HG02798 (cell line): ENCODE measurements around the gene SMYD5.

Experiments used
- ATAC-seq: cut with Tn5 transposase; IDR thresholded peaks from one replicate; pipeline ENCODE4 v1.9.1; 2021; ENCODE audit warnings: mild to moderate bottlenecking; ENCODE audit not compliant: unreplicated experiment, poor library complexity

Gene SMYD5

DNA sequence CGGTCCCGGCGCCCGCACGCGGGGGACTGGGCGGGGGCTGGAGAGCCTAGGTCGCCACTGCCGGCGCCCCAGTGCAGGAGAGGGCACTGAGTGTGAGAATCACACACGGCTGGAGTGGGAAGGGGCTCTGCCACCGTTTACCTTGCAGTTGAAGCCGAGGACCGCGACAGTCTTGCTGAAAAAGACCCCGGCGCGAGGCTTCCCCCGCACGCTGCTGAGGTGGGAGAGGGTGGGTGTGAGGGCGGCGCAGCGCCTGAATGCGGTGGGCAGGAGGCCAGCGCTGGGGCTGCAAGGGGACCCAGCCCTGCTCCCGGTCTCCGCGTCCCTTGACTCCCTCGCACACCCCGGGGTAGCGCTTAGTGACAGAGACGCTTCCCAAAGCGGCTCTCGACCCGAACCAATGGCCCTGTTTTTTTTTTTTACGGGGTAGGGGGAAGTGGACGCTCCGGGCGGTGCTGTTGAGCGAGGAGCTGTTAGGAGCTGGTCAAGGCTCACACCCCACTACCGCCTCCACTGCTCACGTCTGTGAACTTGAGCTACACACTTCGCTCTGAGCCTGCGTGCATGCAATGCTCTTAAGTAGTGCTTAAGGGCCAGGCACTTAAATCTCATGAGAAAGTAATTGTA is 10.9 kb upstream of the SMYD5 start:
- no peak for ATAC-seq

- ATAC-seq, result no peak
Measured at GRCh38 chr2:73205611-73206010, 8.4 kb upstream of the SMYD5 start.

GRCh38 chr2:73208258-73208657 is 5.8 kb upstream of the SMYD5 start:
- ATAC-seq, result no peak

DNA sequence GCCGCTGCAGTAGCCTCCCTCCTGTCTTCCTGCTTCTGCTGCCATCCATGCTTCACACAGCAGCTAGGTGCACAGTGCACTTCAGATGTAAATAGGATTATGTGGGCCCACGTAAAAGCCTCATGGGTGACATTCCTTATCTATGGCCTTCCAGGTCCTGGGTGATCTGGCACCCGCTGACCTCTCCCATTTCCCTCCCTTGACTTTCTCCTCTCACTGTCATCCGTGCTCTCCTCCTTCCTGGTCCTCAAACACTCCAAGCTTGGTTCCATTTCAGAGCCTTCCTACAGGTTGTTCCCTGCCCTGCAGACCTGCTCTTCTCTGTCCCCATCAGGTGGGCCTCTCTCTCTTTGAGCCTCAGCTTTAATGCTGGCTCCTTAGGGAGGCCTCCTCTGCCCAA is 4.0 kb upstream of the SMYD5 start:
- no peak for ATAC-seq

DNA sequence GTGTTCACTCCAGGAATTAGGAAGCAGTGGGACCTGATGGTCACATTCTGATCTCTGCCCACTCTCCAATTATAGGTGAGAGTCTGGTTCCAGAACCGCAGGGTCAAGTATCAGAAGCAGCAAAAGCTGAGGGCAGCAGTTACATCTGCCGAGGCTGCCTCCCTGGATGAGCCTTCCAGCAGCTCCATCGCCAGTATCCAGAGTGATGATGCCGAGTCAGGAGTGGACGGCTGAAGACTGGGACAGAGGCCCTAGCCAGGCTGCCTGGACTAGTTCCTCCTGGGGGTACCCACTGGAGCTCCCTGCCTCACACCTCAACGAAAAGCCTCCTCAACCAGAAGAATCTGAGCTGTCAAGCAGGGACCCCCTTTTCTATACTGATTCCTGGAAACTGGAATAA is 3.3 kb upstream of the SMYD5 start:
- ATAC-seq, result no peak

GRCh38 chr2:73212098-73212447 is 2.0 kb upstream of the SMYD5 start:
- no peak for ATAC-seq

DNA sequence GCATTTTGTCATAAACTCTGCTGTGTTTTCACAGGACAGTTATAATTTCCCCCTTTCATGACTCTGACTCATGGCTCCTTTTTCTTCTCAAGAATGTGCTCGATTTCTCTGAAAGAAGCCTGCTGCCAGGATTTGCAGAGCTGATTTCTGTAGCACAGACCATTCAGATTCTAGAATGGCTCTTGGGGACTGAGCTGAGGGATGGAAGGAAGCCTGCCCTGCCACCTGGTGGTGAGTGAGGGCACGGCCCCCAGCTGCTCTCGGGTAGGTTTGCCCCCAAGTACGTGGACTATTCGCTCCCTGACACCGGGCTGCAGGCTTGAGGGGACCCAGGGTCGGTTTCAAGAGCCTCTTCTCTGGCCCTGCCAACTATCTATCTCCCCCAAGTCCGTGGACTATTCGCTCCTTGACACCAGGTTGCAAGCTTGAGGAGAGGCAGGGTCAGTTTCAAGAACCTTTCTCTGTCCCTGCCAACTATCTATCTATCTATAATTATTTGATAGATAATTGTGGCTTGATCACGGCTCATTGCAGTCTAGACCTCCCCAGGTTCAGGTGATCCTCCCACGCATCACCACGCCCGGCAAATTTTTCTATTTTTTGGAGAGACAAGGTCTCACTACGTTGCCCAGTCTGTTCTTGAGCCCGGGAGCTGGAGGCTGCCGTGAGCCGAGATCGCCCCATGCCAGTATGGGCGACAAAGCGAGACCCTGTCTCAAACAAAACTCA is 1.4 kb upstream of the SMYD5 start:
- peak; percentile 73 for ATAC-seq

- ATAC-seq, result no peak
Measured at GRCh38 chr2:73215254-73215653, 1.2 kb downstream of the SMYD5 start.

GRCh38 chr2:73217160-73217559 is 3.1 kb downstream of the SMYD5 start:
- ATAC-seq, result no peak

GRCh38 chr2:73217826-73218225 is 3.8 kb downstream of the SMYD5 start:
- no peak for ATAC-seq

- ATAC-seq, result no peak
Measured at GRCh38 chr2:73218298-73218697, 4.3 kb downstream of the SMYD5 start.

- ATAC-seq, result no peak
Measured at GRCh38 chr2:73223821-73224220, 9.8 kb downstream of the SMYD5 start.

DNA sequence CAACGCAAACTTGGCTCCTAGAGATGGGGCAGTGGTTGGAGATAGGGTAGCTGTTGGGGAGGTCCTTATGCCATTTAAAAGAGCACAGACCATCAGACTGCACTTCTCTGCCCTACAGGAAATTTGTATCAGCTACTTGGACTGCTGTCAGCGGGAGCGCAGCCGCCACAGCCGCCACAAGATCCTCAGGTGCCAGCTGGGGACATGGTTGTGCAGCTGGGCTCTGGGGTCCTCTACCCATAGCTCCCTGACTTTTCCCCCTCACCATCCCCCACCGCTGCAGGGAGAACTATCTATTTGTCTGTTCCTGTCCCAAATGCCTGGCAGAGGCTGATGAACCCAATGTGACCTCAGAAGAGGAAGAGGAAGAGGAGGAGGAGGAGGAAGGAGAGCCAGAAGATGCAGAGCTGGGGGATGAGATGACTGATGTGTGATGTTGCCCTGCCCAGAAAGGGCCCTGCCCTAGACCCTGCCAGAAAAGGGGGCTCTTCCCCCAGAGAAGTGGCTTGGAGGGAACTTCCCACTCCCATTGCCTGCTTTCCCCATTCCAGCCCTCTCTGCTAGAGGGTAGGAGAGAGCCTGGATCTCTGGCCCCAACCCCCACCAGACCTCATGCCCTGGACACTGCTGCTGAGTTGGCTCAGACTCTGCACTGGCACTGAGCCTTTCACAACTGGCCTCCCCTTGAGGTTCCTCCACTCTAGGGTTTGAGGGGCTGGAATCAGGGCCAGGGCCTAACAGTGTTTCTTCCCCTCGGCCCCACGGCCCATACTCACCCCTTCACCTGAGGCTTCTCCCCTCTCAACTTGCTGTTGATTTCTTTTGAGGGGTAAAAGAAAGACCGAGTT is 11.7 kb downstream of the SMYD5 start:
- ATAC-seq, result no peak

GRCh38 chr2:73227086-73227485 is 13.0 kb downstream of the SMYD5 start:
- ATAC-seq, result no peak

GRCh38 chr2:73228631-73229030 is 14.6 kb downstream of the SMYD5 start:
- no peak for ATAC-seq

DNA sequence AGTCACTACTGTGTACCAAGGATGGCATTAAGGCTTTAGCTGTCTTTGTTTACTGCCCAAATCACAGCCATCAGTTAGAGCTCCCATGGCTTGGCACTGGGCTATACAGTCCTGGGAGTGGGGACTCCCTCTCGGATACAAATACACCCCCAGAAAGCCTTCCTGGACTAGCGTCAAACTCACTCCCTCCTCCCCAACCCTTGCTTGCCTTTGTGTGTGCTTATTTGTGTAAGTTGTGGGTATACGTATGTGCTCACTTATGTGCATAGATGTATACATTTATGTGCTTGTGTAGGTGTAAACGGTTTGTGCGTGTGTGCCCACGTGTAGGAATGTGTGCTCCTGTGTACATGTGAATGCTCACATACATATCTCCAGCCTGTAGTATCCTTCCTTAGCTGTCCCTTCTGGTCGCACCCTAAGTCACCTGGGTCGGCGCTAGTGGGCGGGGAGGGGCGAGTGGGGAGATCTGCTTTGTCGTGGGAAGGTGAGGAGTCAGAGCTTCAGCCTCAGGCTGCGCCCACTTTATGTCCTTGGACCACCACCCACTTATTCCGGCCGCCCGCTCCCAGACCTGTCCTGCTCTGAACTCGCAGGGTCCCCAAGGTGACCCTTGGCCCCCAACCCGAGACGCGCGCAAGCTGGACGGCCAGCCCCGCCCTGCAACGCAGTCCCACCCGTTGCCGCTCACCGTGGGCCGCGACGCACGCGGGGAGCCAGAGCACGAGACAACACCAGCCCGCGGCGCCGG is 18.5 kb downstream of the SMYD5 start:
- peak; percentile 3 for ATAC-seq

- peak; percentile 94 for ATAC-seq
Measured at GRCh38 chr2:73233154-73233931, 19.3 kb downstream of the SMYD5 start, which contains the start of gene PRADC1. TSS of gene PRADC1 (minus strand) at chr2:73233239. CDS start at chr2:73233160, 79 bp downstream.

DNA sequence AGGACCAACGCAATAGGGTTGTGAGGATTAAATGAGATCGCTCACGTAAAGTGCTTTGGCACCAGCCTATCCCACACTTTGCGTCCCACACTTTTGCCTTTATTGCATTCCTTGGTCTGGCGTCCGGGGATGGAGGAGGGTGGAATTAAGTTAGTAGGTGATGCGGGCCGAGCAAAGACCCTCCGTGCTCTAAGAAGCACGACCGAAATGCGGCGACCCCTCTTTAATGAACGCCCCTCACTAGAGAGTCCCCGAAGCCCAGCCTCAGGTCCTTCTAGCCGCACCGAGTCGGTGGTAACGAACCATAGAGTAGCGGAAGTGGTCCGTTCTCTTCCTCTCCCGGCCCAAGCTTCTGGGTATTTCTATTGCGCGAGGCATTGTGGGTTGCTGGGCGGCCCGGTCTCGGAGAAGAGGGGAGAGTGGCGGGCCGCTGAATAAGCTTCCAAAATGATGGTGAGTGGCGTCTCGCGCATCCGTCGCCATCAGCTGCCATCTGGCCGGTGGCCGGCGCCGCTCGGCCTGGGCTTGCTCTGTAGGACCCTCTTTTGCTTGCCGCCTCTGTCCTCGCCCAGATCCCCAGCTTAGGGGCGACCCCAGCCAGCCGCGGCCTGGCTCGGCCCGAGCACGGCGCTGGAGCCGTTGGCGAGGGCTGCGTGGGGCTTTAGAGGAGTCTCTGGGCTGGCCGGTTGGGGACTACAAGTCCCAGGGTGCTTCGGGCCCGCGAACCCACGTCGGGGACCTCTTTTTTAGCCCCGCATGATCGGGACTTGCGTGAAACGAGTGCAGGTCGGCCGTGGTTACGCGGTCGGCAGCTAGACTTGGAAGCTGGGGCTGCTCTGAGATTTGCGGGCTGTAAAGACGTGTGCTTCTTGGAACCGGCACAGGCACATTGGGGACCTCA is 20.1 kb downstream of the SMYD5 start, which contains the start of gene CCT7:
Gene CCT7, plus strand, starts transcription at position 377 of the 901 bp plus-strand sequence. Its CDS starts 71 bp downstream, at position 448.
- ATAC-seq, result peak; percentile 69
